ENCODE measurements around the gene IQCN.

IQCN gene

DNA sequence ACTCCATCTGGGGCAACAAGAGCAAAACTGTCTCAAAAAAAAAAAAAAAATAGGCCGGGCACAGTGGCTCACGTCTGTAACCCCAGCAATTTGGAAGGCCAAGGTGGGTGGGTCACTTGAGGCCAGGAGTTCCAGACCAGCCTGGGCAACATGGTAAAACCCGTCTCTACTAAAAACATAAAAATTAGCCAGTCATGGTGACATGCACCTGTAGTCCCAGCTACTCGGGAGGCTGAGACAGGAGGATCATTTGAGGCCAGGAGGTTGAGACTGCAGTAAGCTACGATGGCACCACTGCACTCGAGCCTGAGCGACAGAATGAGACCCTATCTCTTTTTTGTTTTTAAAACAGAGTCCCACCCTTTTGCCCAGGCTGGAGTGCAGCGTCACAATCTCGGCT lies 3.9 kb downstream of the IQCN start:
- H3K4me1 Mint-ChIP-seq, result peaks cover 10% of the 10 kb centered on the region
- no peak overlapping the region for H3K27ac Mint-ChIP-seq
- DNase-seq (no peak), ATAC-seq (no peak)
- no peaks in the 10 kb centered on the region for H3K9me3 Mint-ChIP-seq
- H3K4me3 Mint-ChIP-seq, result no peak overlapping the region
- H3K36me3 Mint-ChIP-seq (ENCODE audit: low read depth), result no peaks in the 10 kb centered on the region
- H3K27me3 Mint-ChIP-seq, result no peaks in the 10 kb centered on the region

DNA sequence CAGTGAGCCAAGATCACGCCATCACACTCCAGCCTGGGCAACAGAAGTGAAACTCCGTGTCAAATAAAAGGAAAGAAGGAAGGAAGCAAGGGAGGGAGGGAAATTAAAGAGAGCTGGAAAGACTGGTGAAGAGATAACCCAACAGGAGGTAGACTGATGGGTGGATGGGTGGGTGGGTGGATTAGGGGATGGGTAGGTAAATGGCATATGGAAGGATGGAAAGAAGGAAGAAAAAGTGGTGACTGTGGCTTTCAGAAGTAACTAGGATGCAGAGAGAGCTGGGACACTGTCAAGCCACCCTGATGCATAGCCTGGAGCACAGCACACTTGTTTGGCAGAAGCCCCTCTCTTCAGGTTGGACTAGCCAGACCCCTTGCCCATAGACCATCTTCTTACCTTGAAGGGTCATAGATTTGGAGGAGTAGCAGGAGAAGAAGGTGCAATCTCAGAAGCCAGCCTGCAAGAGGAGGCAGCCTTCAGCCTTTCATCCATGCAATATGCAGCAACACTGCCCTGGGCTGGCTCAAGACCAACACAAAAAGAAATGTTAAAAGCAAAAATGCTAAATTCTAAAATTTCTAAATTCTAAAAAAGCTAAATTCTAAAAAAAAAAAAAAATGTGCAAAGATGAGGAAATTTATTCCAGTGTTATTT lies 5.1 kb downstream of the IQCN start:
- ATAC-seq (no peak), DNase-seq (no peak)
- H3K4me3 Mint-ChIP-seq, result no peak overlapping the region
- no peaks in the 10 kb centered on the region for H3K9me3 Mint-ChIP-seq
- H3K36me3 Mint-ChIP-seq (ENCODE audit: low read depth), result no peaks in the 10 kb centered on the region
- H3K27me3 Mint-ChIP-seq, result no peaks in the 10 kb centered on the region
- no peak overlapping the region for H3K27ac Mint-ChIP-seq
- H3K4me1 Mint-ChIP-seq, result no peaks in the 10 kb centered on the region

DNA sequence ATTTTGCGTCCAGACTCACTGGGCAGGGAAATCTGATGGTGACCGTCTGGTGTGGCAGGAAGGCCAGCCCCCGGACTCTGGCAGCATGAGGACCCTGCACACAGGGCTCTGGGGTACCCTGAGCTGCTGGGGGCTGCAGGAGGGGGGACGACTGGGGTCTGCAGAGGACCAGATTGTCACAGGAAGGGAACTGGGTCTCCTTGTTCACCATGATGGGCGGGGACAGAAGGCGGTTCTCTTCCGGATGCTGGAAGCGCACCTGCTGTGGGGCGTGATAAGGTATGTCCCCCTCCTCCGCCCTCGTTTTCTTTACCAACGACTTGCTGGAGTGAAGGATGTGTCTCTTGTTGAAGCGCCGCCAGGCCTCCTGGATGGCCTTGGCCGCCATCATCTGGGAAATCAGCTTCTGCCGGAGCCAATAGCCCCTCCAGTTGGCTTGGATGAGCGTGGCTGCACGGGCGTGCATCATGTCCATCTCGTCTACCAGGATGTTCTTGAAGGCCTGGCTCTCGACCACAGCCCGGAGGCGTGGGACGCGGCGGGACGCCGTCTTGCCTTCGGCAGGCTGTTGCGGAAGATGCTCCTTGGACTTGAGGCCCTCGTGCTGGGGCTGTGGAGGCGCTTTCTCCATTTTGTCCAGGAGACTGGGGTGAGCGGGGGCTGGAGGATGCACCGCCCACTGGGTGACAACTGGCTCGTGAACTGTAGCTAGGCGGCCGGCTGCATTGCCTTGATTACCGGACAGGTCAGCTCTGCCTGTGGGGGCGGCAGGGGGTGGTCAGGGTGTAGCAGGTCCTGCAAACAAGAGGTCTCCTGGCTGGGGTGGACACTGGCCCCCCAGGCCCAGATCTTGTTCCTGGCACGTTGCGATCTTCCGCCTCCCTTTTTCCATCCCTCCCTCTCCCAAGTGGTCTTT lies 7.2 kb downstream of the IQCN start:
- no peak for DNase-seq
- no peak overlapping the region for H3K4me3 Mint-ChIP-seq
- no peaks in the 10 kb centered on the region for H3K27me3 Mint-ChIP-seq
- no peak for ATAC-seq
- H3K9me3 Mint-ChIP-seq, result no peaks in the 10 kb centered on the region
- H3K4me1 Mint-ChIP-seq, result no peaks in the 10 kb centered on the region
- H3K27ac Mint-ChIP-seq, result no peak overlapping the region
- no peaks in the 10 kb centered on the region for H3K36me3 Mint-ChIP-seq (ENCODE audit: low read depth)

DNA sequence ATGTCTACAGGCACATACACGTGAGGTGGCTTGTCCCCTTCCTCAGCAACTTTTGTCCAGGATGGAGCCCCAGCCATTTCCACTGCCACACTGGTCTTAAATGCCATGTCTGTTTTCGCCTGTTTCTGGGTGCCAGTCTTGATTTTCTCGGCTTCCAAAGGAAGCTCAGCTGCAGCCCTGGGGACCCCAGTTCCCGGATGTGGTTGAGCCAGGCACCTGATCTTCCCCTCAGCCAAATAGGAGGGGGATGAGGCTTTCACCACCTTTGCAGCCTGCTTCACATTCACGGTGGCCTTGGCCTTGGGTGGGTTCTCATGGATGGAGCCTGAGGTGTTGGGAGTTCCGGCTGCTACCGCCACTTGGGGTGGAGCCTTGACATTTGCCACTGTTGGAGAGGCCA lies 8.7 kb downstream of the IQCN start:
- no peaks in the 10 kb centered on the region for H3K27me3 Mint-ChIP-seq
- no peak overlapping the region for H3K27ac Mint-ChIP-seq
- no peaks in the 10 kb centered on the region for H3K36me3 Mint-ChIP-seq (ENCODE audit: low read depth)
- H3K4me3 Mint-ChIP-seq, result no peak overlapping the region
- no peaks in the 10 kb centered on the region for H3K9me3 Mint-ChIP-seq
- no peaks in the 10 kb centered on the region for H3K4me1 Mint-ChIP-seq
- ATAC-seq, result no peak
- no peak for DNase-seq

DNA sequence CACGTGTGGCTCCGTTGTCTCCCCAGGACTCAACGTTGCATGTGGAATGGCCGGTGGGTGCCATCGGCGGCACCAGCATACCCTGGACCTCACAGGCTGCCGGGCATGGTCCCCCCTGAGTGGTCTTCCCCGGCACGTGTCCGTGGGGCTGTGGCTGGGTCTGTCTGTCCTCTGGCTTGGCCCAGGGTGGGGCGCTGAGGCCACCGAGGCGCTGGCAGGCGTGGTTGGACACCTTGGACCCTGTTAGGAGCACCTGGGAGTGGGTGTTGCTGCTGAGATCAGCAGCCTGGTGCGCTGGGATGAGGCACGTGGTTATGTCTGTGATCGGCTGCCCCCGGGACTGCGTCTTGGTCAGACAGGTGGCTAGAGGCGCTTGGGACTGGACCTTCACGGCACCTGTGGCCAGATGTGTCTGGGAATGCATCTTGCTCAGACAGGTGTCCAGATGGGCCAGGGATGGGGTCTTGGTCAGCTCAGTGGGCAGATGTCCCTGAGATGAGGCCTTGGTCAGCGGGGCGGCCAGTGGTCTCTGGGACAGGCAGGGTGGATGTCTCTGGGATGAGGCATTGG lies 9.2 kb downstream of the IQCN start:
- H3K9me3 Mint-ChIP-seq, result no peaks in the 10 kb centered on the region
- H3K36me3 Mint-ChIP-seq (ENCODE audit: low read depth), result no peaks in the 10 kb centered on the region
- no peak for DNase-seq
- no peak for ATAC-seq
- no peak overlapping the region for H3K4me3 Mint-ChIP-seq
- no peak overlapping the region for H3K27ac Mint-ChIP-seq
- no peaks in the 10 kb centered on the region for H3K4me1 Mint-ChIP-seq
- no peaks in the 10 kb centered on the region for H3K27me3 Mint-ChIP-seq

DNA sequence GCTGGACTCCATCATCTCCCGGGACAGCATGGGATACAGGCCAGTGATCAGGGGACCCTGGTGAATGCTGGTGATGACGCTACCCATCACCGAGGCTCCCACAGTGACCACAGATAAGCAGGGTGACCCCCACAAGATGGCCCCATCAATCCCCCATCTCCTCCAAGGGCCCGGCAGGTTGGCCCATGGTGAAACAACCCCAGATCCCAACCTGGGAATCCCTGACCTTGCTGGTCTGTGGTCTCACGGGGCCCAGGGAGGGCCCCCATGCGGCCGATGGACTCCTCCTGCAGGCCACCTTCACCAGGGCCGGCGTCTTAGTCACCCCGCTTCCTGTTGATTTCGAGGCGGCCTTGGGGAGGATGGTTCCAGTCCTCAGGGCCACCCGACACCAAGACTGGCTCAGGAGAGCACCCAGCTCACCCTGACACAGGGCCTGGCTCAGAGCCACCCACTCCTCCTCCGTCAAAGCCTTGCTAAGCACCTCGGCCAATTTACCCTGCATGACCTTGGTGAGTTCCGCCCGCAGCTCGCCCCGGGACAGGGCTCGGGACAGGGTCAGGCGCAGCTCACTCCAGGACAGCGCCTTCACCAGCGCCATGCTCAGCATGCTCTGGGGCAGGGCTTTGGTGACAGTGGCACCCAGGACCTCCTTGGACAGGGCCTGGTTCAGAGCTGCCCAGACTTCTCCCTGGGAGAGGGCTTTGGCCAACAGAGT lies 10.0 kb downstream of the IQCN start:
- ATAC-seq, result no peak
- Mint-ChIP-seq H3K27ac (no peak overlapping the region), H3K4me3 (no peak overlapping the region), H3K9me3 (no peaks in the 10 kb centered on the region), H3K4me1 (no peaks in the 10 kb centered on the region), H3K27me3 (no peaks in the 10 kb centered on the region), H3K36me3 (ENCODE audit: low read depth) (no peaks in the 10 kb centered on the region)
- DNase-seq, result no peak

DNA sequence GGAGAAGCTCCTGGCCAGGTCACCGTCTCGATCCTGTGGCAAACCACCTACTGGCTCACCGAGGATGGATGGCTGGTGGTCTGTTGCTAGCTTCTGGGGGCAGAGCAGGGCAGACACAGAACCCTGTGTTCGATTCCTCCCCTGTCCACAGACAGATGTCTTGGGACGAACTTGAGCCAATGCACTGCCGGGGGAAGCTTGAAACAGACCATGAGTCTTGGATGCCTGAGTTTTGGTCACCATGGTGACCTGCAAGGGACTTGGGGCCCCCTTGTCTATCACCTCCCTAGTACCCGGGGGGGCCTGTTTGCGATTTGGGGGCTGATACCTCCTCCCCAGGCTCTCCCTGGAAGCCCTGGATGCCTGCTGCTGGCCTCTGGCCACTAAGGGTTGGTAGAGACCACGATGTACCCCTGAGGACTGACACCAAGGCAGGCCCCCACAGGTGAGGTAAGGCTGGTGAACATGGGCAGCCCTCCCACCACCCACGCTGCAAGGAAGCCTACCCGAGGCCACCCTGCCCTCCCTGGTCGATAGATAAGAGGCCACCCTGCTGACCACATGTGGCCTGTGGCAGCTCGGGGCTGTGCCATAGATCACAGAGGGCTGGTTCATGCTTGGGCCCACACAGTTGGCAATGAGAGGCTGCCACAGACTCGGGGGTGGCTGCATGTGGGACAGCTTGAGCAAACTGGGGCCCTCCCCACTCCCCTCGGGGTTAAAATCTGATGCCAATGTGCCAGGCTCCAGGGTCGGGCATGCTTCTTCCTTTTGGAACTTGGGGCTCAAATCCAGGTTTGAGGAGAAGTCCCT lies 10.7 kb downstream of the IQCN start:
- no peak overlapping the region for H3K27ac Mint-ChIP-seq
- no peaks in the 10 kb centered on the region for H3K4me1 Mint-ChIP-seq
- H3K4me3 Mint-ChIP-seq, result no peak overlapping the region
- ATAC-seq, result no peak
- no peak for DNase-seq
- no peaks in the 10 kb centered on the region for H3K9me3 Mint-ChIP-seq
- no peaks in the 10 kb centered on the region for H3K27me3 Mint-ChIP-seq
- H3K36me3 Mint-ChIP-seq (ENCODE audit: low read depth), result no peaks in the 10 kb centered on the region

DNA sequence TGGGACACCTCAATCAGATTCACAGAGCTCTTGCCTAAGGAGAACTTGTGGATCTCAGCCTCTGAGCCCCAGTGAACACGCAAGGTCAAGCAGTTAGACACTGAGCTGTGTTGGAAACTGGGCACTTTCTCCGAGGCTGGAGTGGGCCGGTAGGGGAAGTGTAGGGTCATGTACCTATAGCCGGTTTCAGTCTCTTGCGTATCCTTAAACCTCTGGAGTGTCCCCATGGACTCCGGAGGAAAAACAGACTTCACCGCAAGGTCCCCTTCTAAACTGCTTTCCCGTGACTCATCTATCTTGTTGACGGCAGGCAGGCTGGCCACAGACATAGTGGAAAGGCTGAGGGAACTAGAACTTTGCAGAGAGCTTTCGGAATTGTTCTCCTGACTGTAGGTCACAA lies 11.3 kb downstream of the IQCN start:
- Mint-ChIP-seq H3K27me3 (no peaks in the 10 kb centered on the region), H3K4me1 (no peaks in the 10 kb centered on the region), H3K36me3 (ENCODE audit: low read depth) (no peaks in the 10 kb centered on the region), H3K9me3 (no peaks in the 10 kb centered on the region), H3K27ac (no peak overlapping the region), H3K4me3 (no peak overlapping the region)
- no peak for DNase-seq
- no peak for ATAC-seq

DNA sequence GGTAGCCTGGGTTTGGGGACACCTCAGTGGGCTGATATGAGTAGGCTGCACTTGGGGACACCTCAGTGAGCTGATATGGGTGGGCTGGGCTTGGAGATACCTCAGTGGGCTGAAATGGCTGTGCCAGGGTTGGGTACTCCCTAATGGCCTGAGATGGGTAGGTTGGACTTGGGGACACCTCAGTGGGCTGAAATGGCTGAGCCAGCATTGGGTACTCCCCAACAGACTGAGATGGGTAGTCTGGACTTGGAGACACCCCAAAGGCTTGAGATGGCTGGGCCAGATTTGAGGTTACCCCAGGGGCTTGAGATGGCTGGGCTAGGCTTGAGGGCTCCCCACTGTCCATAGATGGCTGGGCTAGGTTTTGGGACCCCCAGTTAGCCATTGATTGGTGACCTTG lies 12.1 kb downstream of the IQCN start:
- Mint-ChIP-seq H3K4me1 (no peaks in the 10 kb centered on the region), H3K27ac (no peak overlapping the region)
- no peak for ATAC-seq

DNA sequence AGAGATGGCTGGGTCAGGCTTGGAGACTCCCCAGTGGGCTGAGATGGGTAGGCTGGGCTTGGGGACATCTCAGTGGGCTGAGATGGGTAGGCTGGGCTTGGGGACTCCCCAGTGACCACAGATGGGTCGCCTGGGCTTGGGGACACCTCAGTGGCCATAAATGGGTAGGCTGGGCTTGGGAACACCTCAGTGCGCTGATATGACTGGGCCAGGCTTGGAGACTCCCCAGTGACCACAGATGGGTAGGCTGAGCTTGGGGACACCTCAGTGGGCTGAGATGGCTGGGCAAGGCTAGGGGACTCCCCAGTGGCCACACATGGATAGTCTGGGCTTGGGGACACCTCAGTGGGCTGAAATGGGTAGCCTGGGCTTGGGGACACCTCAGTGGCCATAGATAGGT lies 12.8 kb downstream of the IQCN start:
- no peak overlapping the region for H3K4me3 Mint-ChIP-seq
- no peaks in the 10 kb centered on the region for H3K36me3 Mint-ChIP-seq (ENCODE audit: low read depth)
- H3K9me3 Mint-ChIP-seq, result no peaks in the 10 kb centered on the region
- ATAC-seq (no peak), DNase-seq (no peak)
- no peak overlapping the region for H3K27ac Mint-ChIP-seq
- no peaks in the 10 kb centered on the region for H3K4me1 Mint-ChIP-seq
- H3K27me3 Mint-ChIP-seq, result no peaks in the 10 kb centered on the region

More for the DNA sequence above, 12.1 kb downstream of the IQCN start:
- no peak for DNase-seq
- H3K27me3 Mint-ChIP-seq, result no peaks in the 10 kb centered on the region
- H3K36me3 Mint-ChIP-seq (ENCODE audit: low read depth), result no peaks in the 10 kb centered on the region
- H3K4me3 Mint-ChIP-seq, result no peak overlapping the region
- H3K9me3 Mint-ChIP-seq, result no peaks in the 10 kb centered on the region

DNA sequence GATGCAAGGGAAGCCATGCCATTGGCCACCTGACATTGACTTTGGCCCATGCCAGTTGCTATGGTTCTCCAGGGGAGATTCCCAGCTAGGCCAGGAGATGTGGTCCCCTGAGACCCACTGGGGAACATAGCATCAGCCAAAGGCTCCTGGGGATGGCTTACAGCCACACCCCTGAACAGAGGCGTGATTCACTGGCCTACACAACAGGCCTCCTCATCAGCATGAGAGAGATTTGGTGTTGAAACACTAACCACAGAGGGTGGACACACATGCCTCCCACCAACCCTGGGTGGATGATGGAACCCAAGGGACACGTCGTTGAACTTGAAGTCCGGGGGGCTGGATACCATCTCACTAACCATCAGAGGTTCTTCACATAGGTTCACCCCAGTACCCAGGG lies 14.4 kb downstream of the IQCN start:
- ATAC-seq (no peak), DNase-seq (no peak)
- no peak overlapping the region for H3K27ac Mint-ChIP-seq
- no peaks in the 10 kb centered on the region for H3K36me3 Mint-ChIP-seq (ENCODE audit: low read depth)
- H3K4me3 Mint-ChIP-seq, result no peak overlapping the region
- H3K9me3 Mint-ChIP-seq, result no peaks in the 10 kb centered on the region
- H3K27me3 Mint-ChIP-seq, result peaks cover 5% of the 10 kb centered on the region
- H3K4me1 Mint-ChIP-seq, result no peaks in the 10 kb centered on the region

DNA sequence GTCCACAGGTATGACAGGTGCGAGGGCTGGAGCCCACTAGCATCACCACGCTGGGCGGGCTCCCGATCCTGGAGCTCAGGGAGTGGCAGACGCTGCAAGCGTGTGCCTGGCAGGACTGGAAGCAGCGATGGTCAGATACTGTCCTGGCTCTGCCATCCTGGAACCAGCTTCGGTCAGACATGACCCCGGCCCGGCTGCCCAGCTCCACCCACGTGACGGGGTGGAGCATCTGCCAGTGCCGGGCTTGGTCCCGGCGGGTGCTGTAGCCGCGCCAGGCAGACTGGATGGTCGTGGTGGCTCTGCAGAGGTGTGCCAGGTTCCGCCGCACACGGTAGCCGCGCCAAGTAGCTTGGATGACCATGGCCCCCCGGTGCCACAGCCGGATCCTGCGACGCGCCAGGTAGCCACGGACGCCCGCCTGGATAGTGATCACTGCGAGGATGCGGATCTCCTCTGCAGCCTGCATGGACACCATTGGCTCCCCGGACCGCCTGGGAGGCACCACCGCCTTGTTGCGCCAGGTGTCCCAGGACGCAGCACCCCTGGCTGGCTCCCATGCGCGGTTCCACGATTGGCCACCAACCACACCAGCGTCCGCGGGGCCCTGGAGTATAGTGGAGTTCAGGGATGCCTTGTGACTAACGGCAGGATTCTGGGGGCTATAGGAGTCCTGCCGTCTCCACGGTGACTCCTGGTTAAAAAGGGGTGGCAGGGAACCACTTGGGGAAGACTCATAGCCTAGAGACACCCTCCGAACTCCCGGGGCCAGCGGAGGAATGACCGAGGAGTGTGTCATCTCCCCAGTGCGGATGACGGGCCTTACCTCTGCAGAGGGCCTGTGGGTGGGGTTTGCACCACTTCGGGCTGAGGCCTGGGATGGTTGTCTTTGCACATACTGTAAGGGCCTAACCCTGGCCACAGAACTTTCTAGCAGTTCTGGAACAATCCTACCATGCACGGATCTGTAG lies 16.5 kb downstream of the IQCN start:
- no peak overlapping the region for H3K27ac Mint-ChIP-seq
- DNase-seq (no peak), ATAC-seq (no peak)
- H3K27me3 Mint-ChIP-seq, result peaks cover 20% of the 10 kb centered on the region
- no peak overlapping the region for H3K4me3 Mint-ChIP-seq
- no peaks in the 10 kb centered on the region for H3K9me3 Mint-ChIP-seq
- H3K36me3 Mint-ChIP-seq (ENCODE audit: low read depth), result no peaks in the 10 kb centered on the region
- H3K4me1 Mint-ChIP-seq, result peaks cover 3% of the 10 kb centered on the region
